GM06990 (cell line): ENCODE results near the gene CACNA1C.

Source experiments
- DNase-seq: peaks from one replicate; pipeline ENCODE4 v3.0.0-alpha.2; 2011; ENCODE audit not compliant: insufficient read length; ENCODE audit errors: extremely low read depth
- H3K27me3 ChIP-seq: replicated peaks from 2 replicates; pipeline ENCODE4 v1.6.0; 2011; ENCODE audit warnings: low read length; ENCODE audit not compliant: control insufficient read depth, insufficient read depth
- H3K36me3 ChIP-seq: 2 replicates; pipeline ENCODE4 v1.5.1; 2011; ENCODE audit warnings: low read length; ENCODE audit not compliant: control insufficient read depth, insufficient read depth
- H3K4me3 ChIP-seq: replicated peaks from 2 replicates; pipeline ENCODE4 v1.5.1; 2011; ENCODE audit warnings: low read depth, mild to moderate bottlenecking, control low read depth, low read length
- CTCF ChIP-seq: IDR thresholded peaks from 2 replicates; pipeline ENCODE4 v1.5.1; 2011; ENCODE audit warnings: low read length, control low read depth, mild to moderate bottlenecking, inconsistent platforms; ENCODE audit not compliant: insufficient read depth, poor library complexity, severe bottlenecking

The CACNA1C gene

GRCh38 chr12:2462087-2462486 lies 409.3 kb downstream of the CACNA1C start:
- TF ChIP-seq CTCF, result no peak
- peaks cover 4% of the 10 kb centered on the region for H3K27me3 ChIP-seq
- H3K36me3 ChIP-seq, result no peaks in the 10 kb centered on the region
- DNase-seq, result no peak
- H3K4me3 ChIP-seq, result no peak overlapping the region

GRCh38 chr12:2463719-2464118 lies 410.9 kb downstream of the CACNA1C start:
- Histone ChIP-seq H3K27me3 (peaks cover 4% of the 10 kb centered on the region), H3K36me3 (no peaks in the 10 kb centered on the region), H3K4me3 (no peak overlapping the region)
- TF ChIP-seq CTCF, result no peak
- no peak for DNase-seq

- Histone ChIP-seq H3K27me3 (peaks cover 4% of the 10 kb centered on the region), H3K36me3 (no peaks in the 10 kb centered on the region)
- TF ChIP-seq CTCF, result no peak
These were observed 412.9 kb downstream of the CACNA1C start for GRCh38 chr12:2465681-2466080.

GRCh38 chr12:2466211-2466610 lies 413.4 kb downstream of the CACNA1C start:
- no peak for TF ChIP-seq CTCF
- Histone ChIP-seq H3K36me3 (no peaks in the 10 kb centered on the region), H3K4me3 (no peak overlapping the region), H3K27me3 (peaks cover 4% of the 10 kb centered on the region)
- no peak for DNase-seq

More at GRCh38 chr12:2465681-2466080, 412.9 kb downstream of the CACNA1C start:
- H3K4me3 ChIP-seq, result no peak overlapping the region
- DNase-seq, result no peak

GRCh38 chr12:2467447-2468195 lies 414.8 kb downstream of the CACNA1C start:
- DNase-seq, result no peak
- H3K4me3 ChIP-seq, result no peak overlapping the region
- H3K36me3 ChIP-seq, result no peaks in the 10 kb centered on the region
- TF ChIP-seq CTCF, result no peak
- peaks cover 4% of the 10 kb centered on the region for H3K27me3 ChIP-seq
